DMS153 treated with DMSO at 0.1 percent for 48 hours (cell line): ENCODE measurements around the gene MCTP1.
"Not testable (repeated sequence)": the region's sequence is repeated elsewhere in the genome, so short reads cannot be mapped to it uniquely, and the experiment has no call there.

ENCODE experiments used
- DNase-seq: peaks from one replicate; lab custom pipeline; 2025; ENCODE audit not compliant: unreplicated experiment; lab: John Stamatoyannopoulos, UW

The MCTP1 gene

DNA sequence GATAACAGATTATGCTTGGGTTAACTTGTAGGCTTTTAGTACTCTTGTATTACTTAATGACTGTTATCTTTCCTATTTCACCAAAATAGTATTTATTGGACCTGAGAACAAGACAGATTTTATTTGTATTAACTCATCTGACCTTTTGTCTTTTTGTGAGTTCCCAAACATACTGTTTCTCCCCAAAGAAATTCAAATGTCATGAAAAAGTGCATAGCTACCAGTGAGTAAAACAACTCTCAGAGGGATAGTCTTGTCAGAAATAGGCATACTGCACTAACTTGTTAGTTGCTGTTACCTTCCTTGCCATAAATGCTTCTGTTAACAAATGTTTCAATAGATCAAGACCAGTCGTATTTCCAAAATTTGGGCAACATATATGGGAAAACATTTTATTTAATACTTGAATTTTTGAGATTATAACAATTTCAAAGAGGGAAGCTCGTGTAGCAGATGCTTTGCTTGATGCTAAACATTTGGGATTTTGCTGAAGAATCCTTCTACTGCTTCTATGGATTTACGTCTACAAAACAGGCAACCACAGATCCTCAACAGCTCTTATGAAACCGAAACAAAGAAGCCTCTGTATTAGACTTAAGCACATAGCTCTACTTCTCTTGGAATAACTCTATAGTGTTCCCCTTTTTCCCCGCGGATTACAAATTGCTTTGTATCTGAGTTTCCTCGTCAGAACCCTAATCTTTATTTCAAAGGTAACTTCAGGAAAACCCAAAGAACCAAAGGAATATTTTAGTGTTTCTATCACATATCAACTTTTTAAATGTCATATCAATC lies 248.8 kb downstream of the MCTP1 start:
- DNase-seq: no peak

DNA sequence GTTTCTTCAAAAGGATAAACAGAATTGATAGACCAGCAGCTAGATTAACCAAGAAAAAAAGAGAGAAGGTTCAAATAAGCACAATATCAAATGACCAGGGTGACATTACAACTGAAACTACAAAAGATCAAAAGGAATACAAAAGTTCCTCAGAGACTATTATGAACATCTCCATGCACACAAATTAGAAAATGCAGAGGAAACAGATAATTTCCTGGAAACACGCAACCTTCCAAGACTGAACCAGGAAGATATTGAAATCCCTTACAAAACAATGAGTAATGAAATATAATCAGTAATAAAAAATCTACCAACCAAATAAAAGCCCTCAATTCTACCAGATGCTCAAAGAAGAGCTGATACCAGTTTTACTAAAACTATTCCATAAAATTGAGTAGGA lies 252.1 kb downstream of the MCTP1 start:
- DNase-seq: no peak

DNA sequence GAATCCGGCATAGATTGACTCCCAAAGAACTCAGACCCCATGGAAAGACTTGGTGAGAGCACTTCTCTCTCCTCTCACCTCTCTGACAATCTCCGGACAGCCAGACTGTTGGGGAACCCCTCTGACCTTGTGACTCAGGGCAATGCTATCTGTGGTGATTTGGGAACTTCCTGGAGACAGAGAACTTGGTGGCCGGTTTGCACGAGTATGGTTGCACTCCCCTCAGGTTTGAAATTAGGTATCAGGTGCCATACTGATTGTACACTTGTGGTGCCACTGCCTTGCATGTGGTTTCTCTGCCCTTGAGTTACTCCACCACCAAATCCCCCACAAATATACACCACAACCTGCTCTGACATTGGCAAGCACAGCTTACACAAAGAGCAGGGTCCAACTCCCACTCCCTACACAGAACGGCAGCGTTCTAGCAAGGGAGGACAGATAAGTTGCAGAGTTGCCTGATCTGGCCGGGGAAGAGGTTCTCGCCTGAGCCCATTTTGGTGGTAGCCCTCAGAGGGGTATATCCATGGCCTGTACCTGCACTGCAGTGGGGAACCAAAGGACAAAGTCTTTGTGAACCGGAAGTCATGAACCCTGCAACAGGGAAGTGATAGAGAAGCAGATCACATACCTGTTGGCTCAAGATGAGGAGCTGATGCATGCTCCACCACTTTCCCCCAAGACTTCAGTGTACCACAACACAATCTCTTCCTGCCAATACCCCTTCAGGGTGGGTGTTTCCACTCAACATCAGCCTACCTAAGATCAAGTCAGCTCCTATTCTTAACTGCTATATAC lies 255.1 kb downstream of the MCTP1 start:
- DNase-seq: no peak

DNA sequence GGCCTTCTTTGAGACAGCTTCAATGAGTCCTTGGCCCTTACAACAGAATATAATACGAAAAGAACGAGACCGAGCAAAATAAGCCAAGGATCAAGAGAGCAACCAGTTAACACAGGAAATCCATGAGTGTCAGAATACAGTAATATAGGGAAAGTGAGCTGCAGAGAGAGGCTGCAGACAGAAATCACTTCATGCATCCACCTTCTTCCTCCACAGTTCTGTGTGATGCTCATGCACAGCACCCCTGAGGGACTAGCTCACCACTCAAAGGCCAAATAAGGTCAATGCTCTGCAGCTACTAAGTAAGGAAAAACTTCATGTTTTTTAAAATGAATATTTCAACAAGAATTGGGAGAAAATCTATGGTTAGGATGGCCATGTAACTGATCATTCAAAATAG lies 257.1 kb downstream of the MCTP1 start:
- no peak for DNase-seq

DNA sequence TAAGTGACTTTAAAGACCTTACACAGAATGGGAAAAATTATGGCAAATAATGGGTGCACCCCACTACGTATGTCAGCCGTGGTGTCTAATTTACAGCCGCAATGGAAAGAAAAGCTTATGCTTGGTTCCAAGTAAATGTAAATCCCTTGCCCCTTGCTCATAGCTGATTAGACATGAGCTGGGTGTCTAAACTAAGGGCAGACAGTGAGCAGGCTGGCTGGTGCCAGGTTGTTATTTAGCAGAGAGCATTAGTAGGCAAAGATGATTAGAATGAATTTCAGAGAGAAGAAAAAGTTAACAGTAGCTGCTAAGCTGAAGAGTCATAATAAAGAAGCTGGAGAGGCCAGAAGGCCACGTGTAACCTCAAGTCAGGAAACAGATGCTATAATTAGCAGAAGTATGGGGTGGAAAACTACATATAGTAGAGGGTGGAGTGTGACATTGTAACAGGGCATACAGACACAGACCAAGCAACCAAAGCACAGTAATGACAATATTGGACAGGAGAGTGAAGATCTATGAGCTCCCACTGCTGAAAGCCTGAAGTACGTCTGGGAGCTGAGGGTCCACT lies 257.7 kb downstream of the MCTP1 start:
- no peak for DNase-seq

DNA sequence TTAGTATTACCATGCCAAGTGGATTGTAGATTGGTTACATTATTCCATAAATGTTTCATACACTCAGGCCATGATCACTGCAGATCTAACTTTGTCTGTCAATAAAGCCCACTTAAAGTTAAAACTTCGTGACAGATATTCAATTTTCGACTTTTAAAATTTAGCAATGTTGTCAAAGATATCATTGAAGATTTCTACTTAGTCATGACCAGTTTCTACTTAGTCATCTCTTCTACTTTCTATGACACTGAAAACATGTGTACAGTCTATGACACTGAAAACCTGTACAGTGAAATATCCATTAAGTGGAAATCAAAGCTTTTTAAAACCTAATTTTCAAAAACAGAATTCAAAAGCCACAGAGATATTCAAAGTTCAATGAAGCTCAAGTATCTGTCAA lies 258.2 kb downstream of the MCTP1 start:
- no peak for DNase-seq

DNA sequence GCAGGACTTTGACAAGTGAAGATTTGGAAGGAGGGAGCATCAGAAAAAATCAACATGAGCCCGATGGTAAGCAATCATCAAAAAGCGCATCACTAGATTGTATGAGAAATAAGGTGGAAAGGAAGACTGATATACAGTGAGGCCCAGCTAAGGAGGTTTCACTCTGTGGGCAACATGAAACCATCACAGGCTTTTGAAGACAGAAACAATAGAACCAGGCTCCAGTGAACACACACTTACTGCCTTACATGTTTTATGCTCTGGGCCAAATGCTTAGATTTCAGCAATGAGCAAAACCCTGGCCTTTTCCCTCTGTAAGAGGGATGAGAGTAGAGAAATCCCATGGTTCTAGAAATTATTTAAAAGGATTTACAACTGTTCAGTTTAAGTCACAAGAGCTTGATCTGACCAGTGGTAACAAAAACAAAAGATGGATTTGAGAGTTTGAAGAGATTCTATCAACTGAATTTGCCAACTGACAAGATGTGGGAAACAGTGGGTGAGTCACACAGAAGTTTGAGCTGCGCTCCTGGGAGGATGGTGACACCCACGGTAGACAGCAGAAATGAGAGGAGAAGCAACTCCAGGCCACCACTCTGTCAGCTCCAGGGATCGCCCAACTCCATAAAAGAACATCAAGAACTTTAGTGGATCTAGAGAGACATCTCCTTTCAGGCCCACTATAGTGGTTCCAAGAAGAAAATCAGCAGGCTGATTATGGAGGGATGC lies 261.8 kb downstream of the MCTP1 start:
- DNase-seq: no peak

DNA sequence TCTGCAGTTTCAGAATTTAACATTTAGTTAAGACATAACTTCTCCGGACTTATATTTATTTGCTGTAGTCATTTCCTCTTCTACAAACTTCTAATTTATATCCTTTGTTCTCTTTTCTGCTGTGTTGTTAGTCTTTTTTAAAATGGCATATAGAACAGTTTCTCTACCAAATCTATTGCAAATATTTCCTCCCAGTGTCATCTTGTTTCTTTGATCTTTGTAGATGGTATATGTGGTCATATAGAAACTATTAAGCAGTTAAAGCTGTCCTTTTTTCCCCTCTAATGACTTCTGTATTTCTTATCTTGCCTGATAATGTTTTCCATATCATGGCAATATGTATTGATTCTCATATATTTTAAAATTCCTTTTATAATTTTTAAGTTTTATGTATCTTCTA lies 264.5 kb downstream of the MCTP1 start:
- no peak for DNase-seq

DNA sequence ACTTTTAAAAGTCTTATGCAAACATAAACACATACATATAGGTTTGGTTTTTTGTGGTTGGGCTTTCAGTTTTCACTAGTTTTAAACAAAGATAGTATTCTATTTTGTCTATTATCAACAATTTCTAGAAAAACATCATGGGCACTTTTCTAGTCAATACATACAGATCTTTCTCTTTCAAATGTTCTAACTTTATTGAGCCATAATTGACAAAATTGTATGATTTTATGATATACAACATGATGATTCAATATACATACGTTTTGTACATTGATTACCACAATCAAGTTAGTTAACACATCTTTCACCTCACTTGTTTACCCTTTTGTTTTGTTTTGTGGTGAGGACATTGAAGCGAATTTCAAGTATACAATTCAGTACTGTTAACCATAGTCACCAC lies 265.9 kb downstream of the MCTP1 start:
- no peak for DNase-seq

DNA sequence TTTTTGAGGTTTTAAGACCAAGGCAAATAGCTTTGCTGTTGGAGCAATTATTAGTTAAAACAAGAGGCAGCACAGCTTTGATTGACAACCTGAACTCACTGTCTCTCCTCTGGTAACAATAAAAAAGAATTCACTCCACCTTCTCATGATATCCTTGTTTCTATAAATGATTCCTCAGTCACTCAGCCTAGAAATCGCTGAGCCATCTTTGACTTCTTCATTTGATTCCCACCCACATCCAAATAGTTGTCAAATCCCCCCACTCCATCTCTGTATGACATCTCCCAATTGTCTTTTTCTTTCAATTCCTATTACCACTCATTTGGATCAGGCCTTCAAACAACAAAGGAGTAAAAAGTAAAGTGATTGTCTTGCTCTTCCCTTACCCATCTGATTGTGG lies 266.4 kb downstream of the MCTP1 start:
- no peak for DNase-seq

DNA sequence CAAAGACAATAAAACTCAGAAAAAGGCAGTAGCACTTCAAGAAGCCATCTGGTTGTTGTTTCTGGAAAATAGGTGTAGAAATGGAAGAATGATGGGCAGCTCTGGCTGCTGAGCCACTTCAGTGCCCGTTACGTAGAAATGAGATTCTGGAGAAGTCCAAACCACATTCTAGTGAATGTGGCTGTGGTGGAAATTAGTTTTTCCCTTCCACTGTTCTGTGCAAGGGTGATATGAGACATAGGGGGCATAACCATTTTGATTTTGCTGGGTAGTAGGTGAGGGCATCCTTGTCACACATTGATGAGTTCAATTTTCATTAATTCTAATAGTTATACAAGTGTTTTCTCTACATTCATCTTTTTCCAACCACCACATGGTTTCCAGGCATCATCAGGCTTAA lies 275.1 kb downstream of the MCTP1 start:
- DNase-seq: no peak

DNA sequence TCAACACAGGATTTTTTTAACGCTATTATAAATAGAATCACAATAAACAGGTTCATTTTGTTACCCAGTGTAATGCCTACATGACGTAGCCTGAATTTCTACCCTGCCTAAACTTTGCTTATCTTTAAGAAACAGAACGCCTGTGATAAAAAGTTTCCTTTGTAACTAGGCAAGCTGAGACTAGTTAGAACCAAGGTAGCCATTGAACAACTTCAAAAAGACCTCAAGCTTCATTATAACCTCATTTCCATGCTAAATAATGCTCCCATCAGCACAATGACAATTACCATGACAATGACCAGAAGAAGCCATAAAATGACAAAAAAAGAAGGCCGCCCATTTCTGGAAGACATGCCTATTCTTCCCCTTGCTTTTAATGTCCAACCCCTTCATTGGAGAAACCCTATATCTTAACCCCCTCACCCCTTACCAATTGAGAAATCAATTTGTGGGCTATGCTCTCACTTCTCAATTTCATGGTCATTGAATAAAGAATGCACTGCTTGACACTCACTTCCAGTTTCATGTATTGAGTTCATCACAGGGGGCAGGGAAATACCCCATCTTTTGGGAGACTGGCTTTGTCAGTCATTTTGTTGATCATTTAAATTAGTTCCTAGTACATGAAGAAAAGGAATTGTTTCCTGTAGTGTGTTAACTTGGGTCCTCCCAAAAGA lies 276.8 kb downstream of the MCTP1 start:
- no peak for DNase-seq

DNA sequence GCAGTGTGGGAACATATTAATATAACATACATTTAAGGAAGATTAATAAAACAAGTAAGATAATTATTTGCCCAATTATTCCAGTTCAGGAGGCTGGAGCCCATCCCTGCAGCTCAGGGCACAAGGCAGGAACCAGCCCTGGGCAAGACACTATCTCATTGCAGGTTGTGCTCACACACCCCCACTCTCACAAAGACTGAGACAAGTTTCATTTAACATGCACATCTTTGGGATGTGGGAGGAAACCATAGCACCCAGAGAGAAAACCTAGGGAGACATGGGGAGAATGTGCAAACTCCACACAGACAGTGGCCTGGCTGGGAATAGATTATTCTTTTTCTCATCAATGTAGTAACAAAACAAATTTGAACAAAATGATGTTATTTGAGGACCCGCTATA lies 279.1 kb downstream of the MCTP1 start:
- DNase-seq: no peak

DNA sequence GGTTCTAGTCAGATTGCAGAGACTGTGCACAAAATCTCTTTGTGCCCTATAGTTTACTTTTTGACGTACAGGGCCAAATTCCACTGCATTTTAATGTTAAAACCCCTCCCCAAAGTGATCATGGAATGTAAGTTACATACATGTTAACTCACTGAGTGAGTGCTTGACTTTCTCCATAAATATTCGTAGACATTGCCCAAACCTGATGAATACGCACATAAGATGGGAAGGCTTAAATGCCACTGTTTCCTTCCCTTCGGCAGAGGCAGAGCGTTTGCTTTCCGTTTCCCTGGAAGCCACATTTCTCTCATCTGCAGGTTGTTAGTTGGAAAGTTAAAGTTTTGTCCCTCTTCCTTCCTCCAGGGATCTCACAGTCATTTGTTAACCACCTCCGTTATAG lies 286.2 kb downstream of the MCTP1 start:
- DNase-seq: no peak

DNA sequence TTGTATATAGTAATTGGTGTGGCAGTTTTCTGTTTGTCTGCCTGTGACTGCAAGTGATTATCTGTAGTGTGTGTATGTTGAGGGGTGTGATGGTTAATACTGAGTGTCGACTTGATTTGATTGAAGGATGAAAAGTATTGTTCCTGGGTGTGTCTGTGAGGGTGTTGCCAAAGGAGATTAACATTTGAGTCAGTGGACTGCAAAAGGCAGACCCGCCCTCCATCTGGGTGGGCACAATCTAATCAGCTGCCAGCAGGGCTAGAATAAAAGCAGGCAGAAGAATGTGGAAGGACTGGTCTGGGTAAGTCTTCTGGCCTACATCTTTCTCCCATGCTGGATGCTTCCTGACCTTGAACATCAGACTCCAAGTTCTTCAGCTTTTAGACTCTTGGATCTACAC lies 290.4 kb downstream of the MCTP1 start:
- DNase-seq: not testable (repeated sequence)

DNA sequence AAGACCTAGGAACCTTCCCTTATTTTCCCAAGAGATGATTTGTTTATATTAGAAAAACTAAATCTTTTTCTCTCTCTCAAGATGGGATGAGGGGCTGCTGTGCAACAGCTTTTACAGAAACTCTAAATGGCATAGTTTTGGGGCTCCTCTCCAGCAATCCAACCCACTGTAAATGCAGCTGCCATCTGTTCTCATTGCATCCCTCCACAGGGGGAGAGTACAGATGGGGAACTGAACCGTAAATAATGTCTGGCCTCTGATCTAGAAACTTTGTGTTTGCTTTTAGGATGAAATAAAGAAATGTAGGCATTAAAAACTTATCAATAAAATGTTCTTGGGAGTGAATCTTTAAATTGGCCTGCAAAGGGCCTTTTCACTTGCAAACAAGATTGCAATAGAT lies 291.4 kb downstream of the MCTP1 start:
- no peak for DNase-seq

DNA sequence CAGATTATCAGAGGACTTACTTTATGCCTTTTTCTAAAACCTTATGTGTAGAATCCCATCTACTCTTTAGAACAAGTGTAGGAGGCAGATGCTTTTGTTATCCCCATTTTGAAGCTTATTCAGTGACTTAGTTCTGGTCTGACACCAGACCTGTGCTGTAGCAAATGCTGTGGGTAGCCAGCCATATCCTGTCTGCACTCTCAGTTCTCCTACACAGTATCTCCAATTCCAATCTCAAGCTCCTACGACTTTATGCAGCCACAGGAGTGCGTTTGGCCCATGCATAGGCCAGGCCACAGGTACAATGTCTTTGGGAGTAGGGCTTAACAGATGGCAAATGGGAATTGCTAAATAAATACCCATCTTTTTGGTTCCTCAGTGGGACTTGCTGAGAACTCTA lies 292.6 kb downstream of the MCTP1 start:
- no peak for DNase-seq

DNA sequence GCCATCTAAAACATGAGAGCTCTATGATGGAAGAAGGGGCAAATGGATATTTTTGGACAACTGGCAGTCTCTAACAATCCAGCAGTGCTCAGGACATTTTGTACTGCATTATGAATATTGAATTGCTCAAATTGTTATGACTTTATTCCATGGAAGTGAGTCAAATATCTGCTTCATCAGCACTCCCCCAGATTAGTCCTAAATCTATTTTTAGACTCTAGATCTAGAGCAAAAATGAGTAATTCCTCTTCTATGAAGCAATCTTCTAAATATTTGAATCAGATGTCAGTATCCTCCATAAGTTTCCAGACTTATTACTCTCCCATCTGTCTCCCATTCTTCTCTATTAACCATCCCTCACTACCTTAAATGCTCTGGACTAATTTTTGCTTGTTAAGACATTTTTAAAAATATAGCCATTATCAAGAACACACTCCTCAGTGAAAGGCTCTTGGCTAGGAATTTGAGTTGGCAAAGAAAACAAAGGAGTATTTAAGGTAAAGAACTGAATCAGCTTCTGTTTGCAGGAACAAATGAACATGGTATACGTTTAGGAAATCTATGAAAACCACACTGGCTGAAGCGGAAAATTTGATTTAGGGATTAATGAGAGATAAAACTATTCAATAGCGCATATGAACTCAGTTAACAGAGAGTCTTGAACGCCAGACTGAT lies 300.9 kb downstream of the MCTP1 start:
- DNase-seq: no peak

DNA sequence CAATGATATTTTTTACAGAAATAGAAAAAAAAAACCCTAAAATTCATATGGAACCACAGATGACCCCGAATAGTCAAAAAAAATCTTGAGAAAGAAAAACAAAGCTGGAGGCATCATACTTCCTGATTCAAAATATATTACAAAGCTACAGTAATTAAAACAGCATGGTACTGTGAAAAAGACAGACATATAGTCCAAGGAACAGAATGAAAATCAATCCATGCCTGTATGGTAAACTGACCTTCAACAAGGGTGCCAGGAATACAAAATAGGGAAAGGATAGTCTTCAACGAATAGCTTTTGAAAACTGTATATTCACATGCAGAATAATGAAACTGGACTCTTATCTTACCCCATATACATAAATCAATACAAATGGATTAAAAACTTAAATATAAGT lies 307.5 kb downstream of the MCTP1 start:
- DNase-seq: no peak

DNA sequence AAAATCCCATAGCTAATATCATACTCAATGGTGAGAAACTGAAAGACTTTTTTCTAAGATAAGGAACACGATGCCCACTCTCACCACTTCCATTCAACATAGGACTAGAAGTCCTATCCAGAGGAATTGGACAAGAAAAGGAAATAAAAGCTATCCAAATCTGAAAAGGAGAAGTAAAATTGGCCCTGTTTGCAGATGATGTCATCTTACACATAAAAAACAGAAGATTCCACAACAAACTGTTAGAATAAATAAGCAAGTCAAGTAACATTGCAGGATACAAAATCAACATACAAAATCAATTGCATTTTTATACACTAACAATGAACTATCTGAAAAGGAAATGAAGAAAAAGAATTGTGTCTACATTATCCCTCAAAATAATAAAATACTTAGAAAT lies 308.0 kb downstream of the MCTP1 start:
- no peak for DNase-seq
